Panc1 (cell line): ENCODE measurements around the gene C11orf98.

Experiments used
- POLR2AphosphoS5 ChIP-seq: IDR thresholded peaks from 2 replicates; pipeline ENCODE4 v1.6.1; 2012; ENCODE audit warnings: mild to moderate bottlenecking, low read depth, low read length, moderate library complexity
- SIN3A ChIP-seq: IDR thresholded peaks from 2 replicates; pipeline ENCODE4 v1.6.1; 2012; ENCODE audit warnings: low read depth, mild to moderate bottlenecking, low read length, moderate library complexity, borderline replicate concordance; ENCODE audit not compliant: insufficient read depth
- TCF7L2 ChIP-seq: IDR thresholded peaks from 2 replicates; pipeline ENCODE4 v1.6.1; 2011; ENCODE audit warnings: mild to moderate bottlenecking, low read depth, low read length, inconsistent platforms
- TF ChIP-seq, protein P1 (sequence below): fragments of 450-650 bp; IDR thresholded peaks from 2 replicates; pipeline ENCODE4 v1.5.1; 2017; ENCODE audit warnings: mild to moderate bottlenecking
- TF ChIP-seq, protein P2 (sequence below), 2 experiments: IDR thresholded peaks; 2 replicates each; pipeline ENCODE4 v1.6.1; 2011 to 2012; ENCODE audit warnings: low read depth in 2 of 2, control low read depth in 1 of 2, low read length in 1 of 2, mild to moderate bottlenecking in 1 of 2, moderate library complexity in 1 of 2; ENCODE audit not compliant: insufficient read depth in 1 of 2

DNA sequence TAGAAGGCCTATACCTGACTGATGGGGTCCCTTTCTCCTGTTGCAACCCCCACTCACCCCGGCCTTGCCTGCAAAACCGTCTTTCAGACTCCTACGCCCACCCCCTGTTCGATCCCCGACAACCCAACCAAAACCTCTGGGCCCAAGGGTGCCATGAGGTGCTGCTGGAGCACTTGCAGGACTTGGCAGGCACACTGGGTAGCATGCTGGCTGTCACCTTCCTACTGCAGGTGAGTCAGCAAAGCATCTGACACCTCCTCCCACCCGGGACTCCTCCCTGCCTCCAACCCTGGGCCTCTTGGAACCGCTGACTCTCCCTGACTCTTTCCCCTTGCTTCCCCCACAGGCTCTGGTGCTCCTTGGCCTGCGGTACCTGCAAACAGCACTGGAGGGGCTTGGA lies 50.7 kb downstream of the C11orf98 start:
- TF ChIP-seq, protein P1, sequence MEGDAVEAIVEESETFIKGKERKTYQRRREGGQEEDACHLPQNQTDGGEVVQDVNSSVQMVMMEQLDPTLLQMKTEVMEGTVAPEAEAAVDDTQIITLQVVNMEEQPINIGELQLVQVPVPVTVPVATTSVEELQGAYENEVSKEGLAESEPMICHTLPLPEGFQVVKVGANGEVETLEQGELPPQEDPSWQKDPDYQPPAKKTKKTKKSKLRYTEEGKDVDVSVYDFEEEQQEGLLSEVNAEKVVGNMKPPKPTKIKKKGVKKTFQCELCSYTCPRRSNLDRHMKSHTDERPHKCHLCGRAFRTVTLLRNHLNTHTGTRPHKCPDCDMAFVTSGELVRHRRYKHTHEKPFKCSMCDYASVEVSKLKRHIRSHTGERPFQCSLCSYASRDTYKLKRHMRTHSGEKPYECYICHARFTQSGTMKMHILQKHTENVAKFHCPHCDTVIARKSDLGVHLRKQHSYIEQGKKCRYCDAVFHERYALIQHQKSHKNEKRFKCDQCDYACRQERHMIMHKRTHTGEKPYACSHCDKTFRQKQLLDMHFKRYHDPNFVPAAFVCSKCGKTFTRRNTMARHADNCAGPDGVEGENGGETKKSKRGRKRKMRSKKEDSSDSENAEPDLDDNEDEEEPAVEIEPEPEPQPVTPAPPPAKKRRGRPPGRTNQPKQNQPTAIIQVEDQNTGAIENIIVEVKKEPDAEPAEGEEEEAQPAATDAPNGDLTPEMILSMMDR = no peak
- TF ChIP-seq, protein P2, sequence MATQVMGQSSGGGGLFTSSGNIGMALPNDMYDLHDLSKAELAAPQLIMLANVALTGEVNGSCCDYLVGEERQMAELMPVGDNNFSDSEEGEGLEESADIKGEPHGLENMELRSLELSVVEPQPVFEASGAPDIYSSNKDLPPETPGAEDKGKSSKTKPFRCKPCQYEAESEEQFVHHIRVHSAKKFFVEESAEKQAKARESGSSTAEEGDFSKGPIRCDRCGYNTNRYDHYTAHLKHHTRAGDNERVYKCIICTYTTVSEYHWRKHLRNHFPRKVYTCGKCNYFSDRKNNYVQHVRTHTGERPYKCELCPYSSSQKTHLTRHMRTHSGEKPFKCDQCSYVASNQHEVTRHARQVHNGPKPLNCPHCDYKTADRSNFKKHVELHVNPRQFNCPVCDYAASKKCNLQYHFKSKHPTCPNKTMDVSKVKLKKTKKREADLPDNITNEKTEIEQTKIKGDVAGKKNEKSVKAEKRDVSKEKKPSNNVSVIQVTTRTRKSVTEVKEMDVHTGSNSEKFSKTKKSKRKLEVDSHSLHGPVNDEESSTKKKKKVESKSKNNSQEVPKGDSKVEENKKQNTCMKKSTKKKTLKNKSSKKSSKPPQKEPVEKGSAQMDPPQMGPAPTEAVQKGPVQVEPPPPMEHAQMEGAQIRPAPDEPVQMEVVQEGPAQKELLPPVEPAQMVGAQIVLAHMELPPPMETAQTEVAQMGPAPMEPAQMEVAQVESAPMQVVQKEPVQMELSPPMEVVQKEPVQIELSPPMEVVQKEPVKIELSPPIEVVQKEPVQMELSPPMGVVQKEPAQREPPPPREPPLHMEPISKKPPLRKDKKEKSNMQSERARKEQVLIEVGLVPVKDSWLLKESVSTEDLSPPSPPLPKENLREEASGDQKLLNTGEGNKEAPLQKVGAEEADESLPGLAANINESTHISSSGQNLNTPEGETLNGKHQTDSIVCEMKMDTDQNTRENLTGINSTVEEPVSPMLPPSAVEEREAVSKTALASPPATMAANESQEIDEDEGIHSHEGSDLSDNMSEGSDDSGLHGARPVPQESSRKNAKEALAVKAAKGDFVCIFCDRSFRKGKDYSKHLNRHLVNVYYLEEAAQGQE (IDR thresholded peaks at IDR 0.05; ENCODE audit: insufficient read depth in 1 of 2, low read depth in 2 of 2, low read length in 1 of 2) = no peak
- TF ChIP-seq POLR2AphosphoS5 = no peak
- TF ChIP-seq SIN3A = no peak
- no peak for TF ChIP-seq TCF7L2
